Measurements from ENCODE around the gene ANKRD49. TPM values are rescaled to one million over a fixed set of nuclear protein-coding genes. Genes with fewer than 3 reads are reported as not detected.
"Not testable (repeated sequence)": the region's sequence is repeated elsewhere in the genome, so short reads cannot be mapped to it uniquely, and the experiment has no call there.

Gene ANKRD49
- total and polyA plus RNA-seq, 2 donors = 18.1 to 34.5 TPM

DNA sequence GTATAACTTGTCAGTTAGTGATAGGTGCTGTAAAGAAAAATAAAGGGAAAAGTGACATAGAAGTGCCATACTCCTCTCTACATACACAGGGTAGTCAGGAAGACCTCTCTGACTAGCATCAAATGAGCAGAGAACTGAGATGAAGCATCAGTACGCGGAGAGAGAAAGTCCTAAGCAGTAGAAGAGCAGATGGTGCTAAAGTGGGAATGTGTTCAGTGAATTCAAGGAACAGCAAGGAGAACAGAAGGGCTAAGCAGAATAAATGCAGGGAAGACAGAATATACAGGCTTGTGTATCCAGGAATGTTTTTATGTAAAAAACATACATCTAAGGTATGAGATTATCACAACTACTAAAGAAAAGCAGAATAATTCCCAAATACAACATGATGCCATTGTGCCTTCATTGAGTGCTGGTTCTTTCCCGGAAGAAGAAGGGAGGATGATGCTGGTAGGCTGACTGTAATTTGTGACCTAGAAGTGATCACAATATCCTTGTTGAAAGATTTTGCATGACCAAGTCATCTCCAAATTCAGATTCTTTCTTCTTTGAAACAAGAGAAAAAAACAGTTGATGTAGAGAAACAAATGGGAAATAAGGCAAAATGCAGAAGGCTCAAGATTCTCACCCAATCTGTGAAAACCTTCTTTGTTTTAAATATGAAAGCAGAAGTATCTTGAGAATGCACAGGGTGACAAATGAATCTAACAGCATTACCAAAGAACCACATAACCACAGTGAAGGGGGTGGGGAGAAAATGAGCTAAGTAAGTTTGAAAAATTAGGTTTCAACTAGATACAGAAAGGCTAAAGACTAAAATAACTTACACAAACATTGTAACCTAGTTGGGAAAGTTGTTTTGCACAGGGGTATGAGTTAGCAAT lies 20.6 kb upstream of the ANKRD49 start:
- Histone ChIP-seq H3K27ac (ENCODE audit: low read depth) (no peak overlapping the region), H3K36me3 (ENCODE audit: insufficient read depth) (peaks cover 5% of the 10 kb centered on the region), H3K4me3 (ENCODE audit: low read depth, low read length) (no peak overlapping the region), H3K4me1 (ENCODE audit: insufficient read depth) (no peaks in the 10 kb centered on the region)
- WGBS = 97% methylated on average over 3 of the region's 3 CpGs
- DNase-seq (ENCODE audit: extremely low spot score) = no peak

DNA sequence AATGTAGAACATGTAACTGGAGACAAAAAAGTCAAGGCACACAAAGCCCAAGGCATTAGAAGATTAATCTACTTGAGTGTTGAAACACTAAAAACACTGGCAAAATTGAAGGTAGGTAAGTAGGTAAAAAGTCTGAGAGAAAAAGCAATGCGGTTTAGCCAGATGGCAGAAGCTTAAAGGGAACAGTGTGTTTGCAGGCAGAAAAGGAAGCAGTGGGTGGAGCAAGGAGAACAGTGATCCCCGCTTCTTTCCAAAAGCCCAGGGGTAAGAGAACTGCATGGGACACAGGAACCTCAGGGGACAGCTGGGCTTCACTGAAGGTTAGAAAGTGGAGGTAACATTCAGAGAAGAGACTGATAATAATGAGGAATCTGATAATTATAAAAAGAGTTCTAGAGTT lies 16.2 kb upstream of the ANKRD49 start:
- Histone ChIP-seq H3K36me3 (ENCODE audit: insufficient read depth) (peaks cover 3% of the 10 kb centered on the region), H3K4me3 (ENCODE audit: low read depth, low read length) (no peak overlapping the region), H3K27ac (ENCODE audit: low read depth) (no peak overlapping the region), H3K4me1 (ENCODE audit: insufficient read depth) (no peaks in the 10 kb centered on the region)
- DNase-seq (ENCODE audit: extremely low spot score) = no peak
- WGBS = 88% methylated on average over 2 of the region's 2 CpGs

GRCh38 chr11:94481342-94481741 lies 12.4 kb upstream of the ANKRD49 start:
- Histone ChIP-seq H3K27ac (ENCODE audit: low read depth) (no peak overlapping the region), H3K36me3 (ENCODE audit: insufficient read depth) (peaks cover 5% of the 10 kb centered on the region), H3K4me1 (ENCODE audit: insufficient read depth) (no peaks in the 10 kb centered on the region), H3K4me3 (ENCODE audit: low read depth, low read length) (no peak overlapping the region)
- no peak for DNase-seq (ENCODE audit: extremely low spot score)

DNA sequence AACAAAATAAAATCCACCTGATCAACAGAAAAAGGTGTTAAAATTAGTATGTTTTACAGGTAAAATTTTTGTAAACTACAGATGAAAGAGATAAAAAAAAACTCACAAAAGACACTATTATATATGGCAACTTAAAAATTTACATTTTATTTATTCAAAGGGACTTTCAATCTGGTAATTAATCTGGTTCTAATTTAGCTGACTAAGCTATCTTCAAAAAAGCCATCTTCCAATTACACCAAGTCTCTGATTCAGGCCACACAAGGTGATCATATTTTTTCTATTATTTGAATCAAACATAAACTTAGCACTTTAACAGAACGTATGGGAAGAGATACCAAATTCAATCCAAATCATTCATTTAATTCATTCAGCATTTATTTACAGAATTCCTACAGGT lies 7.7 kb upstream of the ANKRD49 start:
- Histone ChIP-seq H3K36me3 (ENCODE audit: insufficient read depth) (peaks cover 8% of the 10 kb centered on the region), H3K4me3 (ENCODE audit: low read depth, low read length) (no peak overlapping the region), H3K4me1 (ENCODE audit: insufficient read depth) (no peaks in the 10 kb centered on the region), H3K27ac (ENCODE audit: low read depth) (no peak overlapping the region)
- WGBS = 86% methylated on average over 1 of the region's 1 CpG
- DNase-seq (ENCODE audit: extremely low spot score) = no peak

- Histone ChIP-seq H3K36me3 (ENCODE audit: insufficient read depth) (peaks cover 3% of the 10 kb centered on the region), H3K4me1 (ENCODE audit: insufficient read depth) (no peaks in the 10 kb centered on the region), H3K27ac (ENCODE audit: low read depth) (peak overlapping the region; percentile 72), H3K4me3 (ENCODE audit: low read depth, low read length) (peak overlapping the region; percentile 72)
- 4% methylated on average over 19 of the region's 19 CpGs for WGBS
- no peak for DNase-seq (ENCODE audit: extremely low spot score)
Observed at GRCh38 chr11:94494126-94494680, 419 bp downstream of the ANKRD49 start.

DNA sequence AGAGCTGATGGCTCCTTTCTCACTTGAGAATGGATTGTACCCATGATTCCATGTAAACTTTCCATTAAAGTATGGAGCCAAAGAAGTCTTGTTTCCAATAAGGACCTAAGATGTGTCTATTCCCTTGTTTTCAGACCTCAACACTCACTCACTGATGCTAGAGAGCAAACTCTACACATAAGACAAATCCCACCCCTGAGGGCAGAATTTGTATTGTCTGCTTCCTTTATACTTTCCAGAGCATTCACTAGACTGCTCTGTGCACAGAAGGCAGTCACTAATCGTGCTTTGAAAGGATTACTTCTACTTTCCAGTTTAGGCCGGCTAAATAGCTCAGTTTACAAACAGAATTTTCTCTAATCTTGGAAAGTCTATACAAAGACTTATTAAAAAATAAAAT lies 6.4 kb downstream of the ANKRD49 start:
- DNase-seq (ENCODE audit: extremely low spot score) = no peak
- H3K4me3 ChIP-seq (ENCODE audit: low read depth, low read length) = no peak overlapping the region
- no peak overlapping the region for H3K27ac ChIP-seq (ENCODE audit: low read depth)
- 60% methylated on average over 2 of the region's 2 CpGs for WGBS
- no peaks in the 10 kb centered on the region for H3K36me3 ChIP-seq (ENCODE audit: insufficient read depth)
- H3K4me1 ChIP-seq (ENCODE audit: insufficient read depth) = no peaks in the 10 kb centered on the region

- H3K4me3 ChIP-seq (ENCODE audit: low read depth, low read length) = no peak overlapping the region
- no peak for DNase-seq (ENCODE audit: extremely low spot score)
- no peak overlapping the region for H3K27ac ChIP-seq (ENCODE audit: low read depth)
- no peaks in the 10 kb centered on the region for H3K4me1 ChIP-seq (ENCODE audit: insufficient read depth)
- 73% methylated on average over 2 of the region's 2 CpGs for WGBS
- H3K36me3 ChIP-seq (ENCODE audit: insufficient read depth) = no peaks in the 10 kb centered on the region
Observed at GRCh38 chr11:94501522-94501921, 7.7 kb downstream of the ANKRD49 start.

DNA sequence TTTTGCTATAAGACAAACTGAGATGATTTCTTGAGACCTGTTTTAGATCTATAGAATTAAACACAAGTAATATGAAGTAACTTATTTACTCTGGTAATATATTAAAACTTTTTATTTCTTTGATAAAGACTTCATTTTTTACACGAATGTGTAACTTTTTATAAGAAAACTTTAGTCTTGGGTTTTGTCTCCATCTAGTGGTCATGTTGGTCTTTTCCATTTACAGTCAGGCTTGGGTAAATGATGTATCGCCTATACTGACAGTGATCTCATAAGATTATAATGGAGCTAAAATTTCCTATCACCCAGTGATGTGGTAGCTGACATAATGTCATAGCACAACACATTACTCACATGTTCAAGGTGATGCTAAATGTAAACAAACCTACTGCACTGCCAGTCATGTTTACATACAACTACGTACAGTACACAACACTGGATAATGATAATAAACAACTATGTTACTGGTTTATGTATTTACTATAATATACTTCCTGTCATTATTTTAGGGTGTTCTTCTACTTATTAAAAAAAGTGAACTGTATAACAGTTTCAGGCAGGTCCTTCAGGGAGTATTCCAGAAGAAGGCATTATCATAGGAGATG lies 11.0 kb downstream of the ANKRD49 start:
- DNase-seq (ENCODE audit: extremely low spot score) = no peak
- WGBS = 17% methylated on average over 3 of the region's 3 CpGs

DNA sequence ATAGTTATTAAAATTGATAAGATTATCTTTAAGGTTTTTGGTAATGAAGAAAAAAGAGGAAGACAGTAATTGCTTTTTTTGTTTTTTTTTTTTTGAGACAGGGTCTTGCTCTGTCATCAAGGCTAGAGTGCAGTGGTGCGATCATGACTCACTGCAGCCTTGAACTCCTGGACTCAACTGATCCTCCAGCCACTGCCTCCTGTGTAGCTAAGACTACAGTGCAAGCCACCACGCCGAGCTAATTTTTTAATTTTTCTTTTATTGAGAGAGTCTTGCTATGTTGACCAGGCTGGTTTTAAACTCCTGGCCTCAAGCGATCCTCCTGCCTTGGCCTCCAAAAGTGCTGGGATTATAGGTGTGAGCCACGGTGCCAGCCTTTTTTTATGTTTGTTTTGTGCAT lies 12.7 kb downstream of the ANKRD49 start:
- H3K27ac ChIP-seq (ENCODE audit: low read depth); H3K36me3 ChIP-seq (ENCODE audit: insufficient read depth); H3K4me3 ChIP-seq (ENCODE audit: low read depth, low read length); DNase-seq (ENCODE audit: extremely low spot score); H3K4me1 ChIP-seq (ENCODE audit: insufficient read depth): not testable (repeated sequence)
- WGBS = 88% methylated on average over 5 of the region's 5 CpGs

More for the DNA sequence above, 11.0 kb downstream of the ANKRD49 start:
- Histone ChIP-seq H3K36me3 (ENCODE audit: insufficient read depth) (no peaks in the 10 kb centered on the region), H3K4me3 (ENCODE audit: low read depth, low read length) (no peak overlapping the region), H3K27ac (ENCODE audit: low read depth) (no peak overlapping the region), H3K4me1 (ENCODE audit: insufficient read depth) (no peaks in the 10 kb centered on the region)

DNA sequence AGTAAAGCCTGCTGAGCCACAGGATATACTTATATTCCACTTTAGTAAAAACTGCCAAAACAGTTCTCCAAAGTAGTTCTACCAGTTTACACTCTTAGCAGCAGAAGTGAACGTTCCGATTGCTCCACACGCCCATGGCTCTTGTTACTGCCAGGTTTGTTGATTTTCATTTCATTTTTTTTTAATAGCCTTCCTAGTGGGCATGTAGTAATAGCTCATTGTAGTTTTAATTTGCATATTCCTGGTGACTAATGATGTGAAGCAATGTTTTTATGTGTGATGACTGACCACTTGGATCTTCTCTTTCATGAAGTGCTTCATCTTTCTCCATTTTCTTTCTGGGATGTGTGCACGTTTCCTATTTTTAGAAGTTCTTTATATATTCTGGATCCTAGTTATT lies 13.7 kb downstream of the ANKRD49 start:
- 61% methylated on average over 4 of the region's 4 CpGs for WGBS
- no peak overlapping the region for H3K4me3 ChIP-seq (ENCODE audit: low read depth, low read length)
- H3K27ac ChIP-seq (ENCODE audit: low read depth) = no peak overlapping the region
- H3K36me3 ChIP-seq (ENCODE audit: insufficient read depth) = no peaks in the 10 kb centered on the region
- no peaks in the 10 kb centered on the region for H3K4me1 ChIP-seq (ENCODE audit: insufficient read depth)
- no peak for DNase-seq (ENCODE audit: extremely low spot score)

GRCh38 chr11:94511932-94512781 lies 18.4 kb downstream of the ANKRD49 start, which contains the start of gene C11orf97:
Gene C11orf97 (plus strand): TSS chr11:94512461. CDS start chr11:94512529, 68 bp downstream.
- 17% methylated on average over 53 of the region's 53 CpGs for WGBS
- no peak for DNase-seq (ENCODE audit: extremely low spot score)
- H3K4me3 ChIP-seq (ENCODE audit: low read depth, low read length) = peak within 1 kb of the TSS; percentile 51
- no peak within 1 kb of the TSS for H3K27ac ChIP-seq (ENCODE audit: low read depth)
- H3K36me3 ChIP-seq (ENCODE audit: insufficient read depth) = no peaks in the 10 kb centered on the region
- H3K4me1 ChIP-seq (ENCODE audit: insufficient read depth) = no peaks in the 10 kb centered on the region

GRCh38 chr11:94513091-94513490 lies 19.3 kb downstream of the ANKRD49 start:
- no peak for DNase-seq (ENCODE audit: extremely low spot score)
- Histone ChIP-seq H3K27ac (ENCODE audit: low read depth) (no peak overlapping the region), H3K36me3 (ENCODE audit: insufficient read depth) (no peaks in the 10 kb centered on the region), H3K4me3 (ENCODE audit: low read depth, low read length) (no peak overlapping the region), H3K4me1 (ENCODE audit: insufficient read depth) (no peaks in the 10 kb centered on the region)
- 80% methylated on average over 2 of the region's 2 CpGs for WGBS

GRCh38 chr11:94515398-94515797 lies 21.6 kb downstream of the ANKRD49 start:
- 75% methylated on average over 2 of the region's 2 CpGs for WGBS
- H3K27ac ChIP-seq (ENCODE audit: low read depth) = no peak overlapping the region
- H3K36me3 ChIP-seq (ENCODE audit: insufficient read depth) = no peaks in the 10 kb centered on the region
- no peak for DNase-seq (ENCODE audit: extremely low spot score)
- H3K4me3 ChIP-seq (ENCODE audit: low read depth, low read length) = no peak overlapping the region
- no peaks in the 10 kb centered on the region for H3K4me1 ChIP-seq (ENCODE audit: insufficient read depth)
